ENCODE results near the gene ZNF562. TPM values are rescaled to one million over a fixed set of nuclear protein-coding genes. Genes with fewer than 3 reads are reported as not detected.

The ZNF562 gene
- total and polyA plus RNA-seq, 11 donors = 7.0 to 24.1 (median 19.1) TPM

- ATAC-seq = no peak
- no peak for DNase-seq
- H3K9me3 ChIP-seq = peaks cover 0 to 29% (median 9%) of the 10 kb centered on the region in 12 donors
- H3K4me1 ChIP-seq = peaks cover 0 to 3% (median 0%) of the 10 kb centered on the region in 12 donors
- no peak overlapping the region for H3K4me3 ChIP-seq
- no peaks in the 10 kb centered on the region for H3K27me3 ChIP-seq
- H3K36me3 ChIP-seq = no peaks in the 10 kb centered on the region
- TF ChIP-seq CTCF (IDR thresholded peaks at IDR 0.05) (no peak), POLR2A (IDR thresholded peaks at IDR 0.05) (no peak)
- whole genome bisulfite sequencing, 4 donors = 95 to 100% (median 98%) methylated on average over 3 of the region's 3 CpGs
- intact Hi-C loops (cut with DNase I) = loop anchor here in 1 of 10 donors (2.0 kb wide), 1 partner anchor 43 kb away; no protein-coding TSS in a partner anchor
- H3K27ac ChIP-seq = no peak overlapping the region
Measured at GRCh38 chr19:9711815-9712214, 36.9 kb upstream of the ZNF562 start.

- peak overlapping the region in 2 of 12 donors; percentile 37 to 75 for H3K27ac ChIP-seq
- H3K4me1 ChIP-seq = no peaks in the 10 kb centered on the region
- WGBS, 4 donors = 17 to 39% (median 28%) methylated on average over 1 of the region's 1 CpG
- peak; percentile 58 to 84 (median 62) for ATAC-seq
- no peak overlapping the region for H3K4me3 ChIP-seq
- no peaks in the 10 kb centered on the region for H3K27me3 ChIP-seq
- DNase-seq = peak in 1 of 5 donors; percentile 31
- intact Hi-C loops (cut with DNase I) = no loop called here
- peaks cover 0 to 29% (median 9%) of the 10 kb centered on the region in 12 donors for H3K9me3 ChIP-seq
- TF ChIP-seq CTCF (IDR thresholded peaks at IDR 0.05) (no peak), POLR2A (IDR thresholded peaks at IDR 0.05) (no peak)
- no peaks in the 10 kb centered on the region for H3K36me3 ChIP-seq
Measured at GRCh38 chr19:9709305-9709704, 34.4 kb upstream of the ZNF562 start.

GRCh38 chr19:9705836-9706235 lies 30.9 kb upstream of the ZNF562 start:
- 56 to 68% (median 59%) methylated on average over 6 of the region's 6 CpGs for WGBS, 4 donors
- peaks cover 0 to 7% (median 0%) of the 10 kb centered on the region in 12 donors for H3K9me3 ChIP-seq
- H3K27me3 ChIP-seq = no peaks in the 10 kb centered on the region
- intact Hi-C loops (cut with DNase I) = no loop called here
- H3K4me1 ChIP-seq = no peaks in the 10 kb centered on the region
- no peaks in the 10 kb centered on the region for H3K36me3 ChIP-seq
- ATAC-seq = no peak
- DNase-seq = no peak
- H3K27ac ChIP-seq = no peak overlapping the region
- no peak for TF ChIP-seq POLR2A (IDR thresholded peaks at IDR 0.05)
- TF ChIP-seq CTCF (IDR thresholded peaks at IDR 0.05) = no peak
- H3K4me3 ChIP-seq = no peak overlapping the region

GRCh38 chr19:9702186-9702585 lies 27.3 kb upstream of the ZNF562 start:
- H3K27ac ChIP-seq = no peak overlapping the region
- H3K4me3 ChIP-seq = no peak overlapping the region
- TF ChIP-seq POLR2A (IDR thresholded peaks at IDR 0.05) (no peak), CTCF (IDR thresholded peaks at IDR 0.05) (no peak)
- WGBS, 4 donors = 85 to 94% (median 90%) methylated on average over 6 of the region's 6 CpGs
- no peaks in the 10 kb centered on the region for H3K4me1 ChIP-seq
- H3K36me3 ChIP-seq = no peaks in the 10 kb centered on the region
- H3K27me3 ChIP-seq = no peaks in the 10 kb centered on the region
- DNase-seq (no peak), ATAC-seq (no peak)
- H3K9me3 ChIP-seq = no peaks in the 10 kb centered on the region
- intact Hi-C loops (cut with DNase I) = no loop called here

Data from heart left ventricle (tissue), 16 donors.